NCI-H82 treated with DMSO at 0.1 percent for 48 hours (cell line): ENCODE data around the gene ANGPTL2.
"Not testable (repeated sequence)": the region's sequence is repeated elsewhere in the genome, so short reads cannot be mapped to it uniquely, and the experiment has no call there.

Experiments used
- DNase-seq: peaks from one replicate; lab custom pipeline; 2025; ENCODE audit not compliant: unreplicated experiment; lab: John Stamatoyannopoulos, UW

ANGPTL2 gene

GRCh38 chr9:127154390-127155191 lies 32.2 kb upstream of the ANGPTL2 start:
- no peak for DNase-seq

- DNase-seq = no peak
Observed at GRCh38 chr9:127154003-127154389, 31.6 kb upstream of the ANGPTL2 start.

GRCh38 chr9:127153501-127153900 lies 31.1 kb upstream of the ANGPTL2 start:
- no peak for DNase-seq

- DNase-seq = no peak
Observed at GRCh38 chr9:127149463-127150390, 27.3 kb upstream of the ANGPTL2 start.

- no peak for DNase-seq
Observed at GRCh38 chr9:127149010-127149409, 26.6 kb upstream of the ANGPTL2 start.

GRCh38 chr9:127148014-127148413 lies 25.6 kb upstream of the ANGPTL2 start:
- no peak for DNase-seq

GRCh38 chr9:127147251-127147650 lies 24.8 kb upstream of the ANGPTL2 start:
- no peak for DNase-seq

- DNase-seq = not testable (repeated sequence)
Observed at GRCh38 chr9:127146841-127147240, 24.4 kb upstream of the ANGPTL2 start.

- no peak for DNase-seq
Observed at GRCh38 chr9:127144670-127145445, 22.4 kb upstream of the ANGPTL2 start.

- no peak for DNase-seq
Observed at GRCh38 chr9:127143920-127144465, 21.6 kb upstream of the ANGPTL2 start.

GRCh38 chr9:127142931-127143464 lies 20.6 kb upstream of the ANGPTL2 start:
- DNase-seq = no peak

GRCh38 chr9:127142291-127142690 lies 19.9 kb upstream of the ANGPTL2 start:
- no peak for DNase-seq

- no peak for DNase-seq
Observed at GRCh38 chr9:127140842-127141675, 18.6 kb upstream of the ANGPTL2 start.

GRCh38 chr9:127140181-127140580 lies 17.7 kb upstream of the ANGPTL2 start:
- no peak for DNase-seq

GRCh38 chr9:127139775-127140174 lies 17.3 kb upstream of the ANGPTL2 start:
- no peak for DNase-seq

- no peak for DNase-seq
Observed at GRCh38 chr9:127139071-127139731, 16.8 kb upstream of the ANGPTL2 start.

GRCh38 chr9:127138444-127138843 lies 16.0 kb upstream of the ANGPTL2 start:
- no peak for DNase-seq

- DNase-seq = no peak
Observed at GRCh38 chr9:127137640-127138360, 15.4 kb upstream of the ANGPTL2 start.
